ENCODE data around the gene KANK2. TPM values are rescaled to one million over a fixed set of nuclear protein-coding genes. Genes with fewer than 3 reads are reported as not detected.

The KANK2 gene
- total RNA-seq, 2 donors from 2014 or later: 647 to 689 TPM

DNA sequence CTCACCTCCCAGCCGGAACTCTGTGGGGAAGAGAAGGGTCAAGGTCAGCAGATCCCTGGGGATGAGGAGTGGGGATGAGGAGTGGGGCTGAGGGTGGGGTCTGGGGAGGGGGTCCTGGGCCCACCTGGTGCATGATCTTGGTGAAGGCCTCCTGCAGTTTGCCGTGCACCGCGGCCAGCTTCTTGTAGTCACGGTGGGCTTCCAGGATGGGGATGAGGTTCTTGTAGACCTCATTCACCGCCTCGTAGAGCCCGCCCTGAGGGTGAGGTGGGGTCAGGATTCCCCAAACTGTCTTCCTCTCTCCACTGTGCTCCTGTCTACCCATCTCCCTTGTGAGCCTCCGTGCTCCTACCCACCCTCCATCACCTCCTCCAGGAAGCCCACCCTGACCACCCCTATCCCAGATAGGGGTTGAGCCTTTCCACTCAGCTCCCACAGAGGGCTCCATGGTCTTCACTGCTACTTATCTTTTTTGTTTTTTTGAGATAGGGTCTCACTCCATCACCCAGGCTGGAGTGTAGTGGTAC lies 6.8 kb upstream of the KANK2 start:
- Histone ChIP-seq H3K4me3 (peak overlapping the region; percentile 45), H3K36me3 (no peaks in the 10 kb centered on the region), H3K27me3 (replicated peaks; ENCODE audit: insufficient read depth) (no peaks in the 10 kb centered on the region), H3K9me3 (no peaks in the 10 kb centered on the region), H3K27ac (peak overlapping the region; percentile 97 to 99), H3K4me1 (ENCODE audit: control insufficient read depth in 1 of 2, low read depth in 2 of 2) (peaks cover 18 to 34% of the 10 kb centered on the region in 2 donors)
- TF ChIP-seq, protein P1, sequence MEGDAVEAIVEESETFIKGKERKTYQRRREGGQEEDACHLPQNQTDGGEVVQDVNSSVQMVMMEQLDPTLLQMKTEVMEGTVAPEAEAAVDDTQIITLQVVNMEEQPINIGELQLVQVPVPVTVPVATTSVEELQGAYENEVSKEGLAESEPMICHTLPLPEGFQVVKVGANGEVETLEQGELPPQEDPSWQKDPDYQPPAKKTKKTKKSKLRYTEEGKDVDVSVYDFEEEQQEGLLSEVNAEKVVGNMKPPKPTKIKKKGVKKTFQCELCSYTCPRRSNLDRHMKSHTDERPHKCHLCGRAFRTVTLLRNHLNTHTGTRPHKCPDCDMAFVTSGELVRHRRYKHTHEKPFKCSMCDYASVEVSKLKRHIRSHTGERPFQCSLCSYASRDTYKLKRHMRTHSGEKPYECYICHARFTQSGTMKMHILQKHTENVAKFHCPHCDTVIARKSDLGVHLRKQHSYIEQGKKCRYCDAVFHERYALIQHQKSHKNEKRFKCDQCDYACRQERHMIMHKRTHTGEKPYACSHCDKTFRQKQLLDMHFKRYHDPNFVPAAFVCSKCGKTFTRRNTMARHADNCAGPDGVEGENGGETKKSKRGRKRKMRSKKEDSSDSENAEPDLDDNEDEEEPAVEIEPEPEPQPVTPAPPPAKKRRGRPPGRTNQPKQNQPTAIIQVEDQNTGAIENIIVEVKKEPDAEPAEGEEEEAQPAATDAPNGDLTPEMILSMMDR (IDR thresholded peaks at IDR 0.05): peak; percentile 26
- ATAC-seq (ENCODE audit: insufficient number of reproducible peaks, low FRiP score, low read depth) (no peak), DNase-seq (ENCODE audit: low spot score) (no peak)

DNA sequence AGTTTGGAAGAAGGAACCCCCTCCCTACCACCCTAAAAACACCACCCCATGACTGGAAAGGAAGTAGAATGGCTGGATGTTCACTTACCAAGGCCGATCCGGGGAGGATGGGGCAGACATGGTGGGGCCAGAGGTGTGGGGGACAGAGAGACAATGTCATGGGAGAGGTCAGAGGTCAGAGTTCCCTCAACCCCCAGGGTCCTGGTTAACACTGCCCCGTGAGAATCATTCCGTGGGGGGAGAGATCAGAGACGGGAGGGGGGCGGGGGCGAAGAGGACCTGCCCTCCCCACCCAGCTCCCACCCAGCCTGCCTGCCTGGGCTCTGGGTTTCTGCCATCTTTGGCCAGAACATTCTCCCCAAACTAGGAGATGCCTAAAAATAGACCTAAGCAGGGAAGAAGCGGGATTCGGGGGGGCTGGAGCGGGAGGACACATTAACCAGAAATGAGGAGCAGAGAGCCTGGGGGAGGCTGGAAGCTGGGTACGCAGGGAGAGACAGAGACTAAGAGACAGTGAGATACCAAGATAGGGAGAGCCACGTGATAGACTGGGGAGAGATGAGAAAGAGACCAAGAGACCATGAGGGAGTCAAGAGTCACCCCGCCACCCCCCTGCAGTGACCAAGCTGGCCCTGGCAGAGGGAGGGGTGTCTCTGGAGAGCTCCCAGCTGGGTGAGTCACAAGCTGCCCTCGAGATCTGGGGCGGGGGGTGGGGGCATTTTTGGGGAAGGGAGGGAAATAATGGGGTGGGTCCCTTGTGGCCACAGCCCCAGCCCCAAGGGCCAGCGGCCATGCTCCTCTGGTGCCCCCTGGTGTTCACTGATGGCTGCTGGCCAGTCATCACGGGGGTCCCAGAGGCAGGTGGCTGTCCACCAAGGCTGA lies 6.1 kb upstream of the KANK2 start:
- no peaks in the 10 kb centered on the region for H3K27me3 ChIP-seq (replicated peaks; ENCODE audit: insufficient read depth)
- peak; percentile 80 for ATAC-seq (ENCODE audit: insufficient number of reproducible peaks, low FRiP score, low read depth)

DNA sequence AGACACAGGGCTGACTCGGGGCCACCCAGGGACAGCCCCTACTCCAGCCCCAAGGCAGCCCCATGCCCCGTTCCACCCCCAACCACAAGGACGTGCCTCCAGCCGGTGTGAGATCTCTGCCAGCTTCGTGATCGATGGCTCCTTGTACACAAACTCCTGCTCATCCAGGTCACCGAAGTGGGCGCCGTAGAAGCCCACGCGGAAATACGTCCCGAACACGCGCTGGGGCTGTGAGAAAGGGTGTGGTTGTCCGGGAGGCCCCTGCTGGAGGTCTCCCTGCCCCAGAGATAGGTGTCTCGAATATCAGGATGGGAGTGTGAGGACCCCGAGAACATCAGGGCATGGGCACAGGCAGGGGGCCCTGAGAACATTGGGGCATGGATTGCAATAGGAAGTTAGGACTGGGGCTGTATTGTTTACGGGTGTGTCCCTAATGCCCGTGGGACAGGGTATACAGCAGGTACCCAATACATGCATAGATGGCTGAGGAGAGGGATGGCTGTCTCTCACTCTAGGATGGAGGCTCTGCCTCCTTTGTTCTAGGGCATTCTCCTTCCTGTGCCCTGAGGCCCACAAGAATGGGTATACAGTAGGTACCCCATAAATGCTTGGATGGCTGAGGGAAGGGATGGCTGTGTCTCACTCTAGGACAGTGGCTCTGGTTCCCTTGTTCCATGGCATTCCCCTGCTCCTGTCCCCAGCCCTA lies 5.3 kb upstream of the KANK2 start:
- ATAC-seq (ENCODE audit: insufficient number of reproducible peaks, low FRiP score, low read depth) (no peak), DNase-seq (ENCODE audit: low spot score) (no peak)
- H3K4me3 ChIP-seq: peak overlapping the region; percentile 45
- TF ChIP-seq, protein P1 (IDR thresholded peaks at IDR 0.05): no peak
- H3K4me1 ChIP-seq (ENCODE audit: control insufficient read depth in 1 of 2, low read depth in 2 of 2): peaks cover 28 to 48% of the 10 kb centered on the region in 2 donors
- no peaks in the 10 kb centered on the region for H3K27me3 ChIP-seq (replicated peaks; ENCODE audit: insufficient read depth)
- H3K36me3 ChIP-seq: no peaks in the 10 kb centered on the region
- H3K27ac ChIP-seq: peak overlapping the region; percentile 97 to 99
- H3K9me3 ChIP-seq: no peaks in the 10 kb centered on the region

More for the DNA sequence above, 6.1 kb upstream of the KANK2 start:
- Histone ChIP-seq H3K27ac (peak overlapping the region; percentile 97 to 99), H3K36me3 (no peaks in the 10 kb centered on the region), H3K4me3 (peak overlapping the region; percentile 45), H3K9me3 (no peaks in the 10 kb centered on the region), H3K4me1 (ENCODE audit: control insufficient read depth in 1 of 2, low read depth in 2 of 2) (peaks cover 22 to 41% of the 10 kb centered on the region in 2 donors)
- TF ChIP-seq, protein P1 (IDR thresholded peaks at IDR 0.05): peak; percentile 93
- peak; percentile 80 for DNase-seq (ENCODE audit: low spot score)

DNA sequence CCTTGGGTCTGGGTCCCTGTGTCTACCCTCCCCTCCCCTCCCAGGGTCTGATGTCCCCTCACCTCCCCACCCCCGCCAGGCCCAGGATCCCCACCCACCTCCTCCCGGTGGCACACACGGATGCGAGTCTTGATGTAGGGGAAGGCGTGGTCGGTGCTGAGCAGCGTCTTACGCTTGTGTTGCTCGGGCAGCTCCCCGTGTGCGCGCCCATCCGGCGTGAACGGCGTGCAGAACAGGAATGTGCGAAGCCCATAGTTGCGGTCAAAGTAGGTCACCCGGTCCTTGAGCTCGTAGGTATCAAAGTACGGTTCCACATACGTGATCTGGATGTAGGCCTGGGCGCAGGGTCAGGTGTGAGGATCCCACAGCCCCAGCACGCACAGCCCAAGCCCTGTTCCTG lies 4.4 kb upstream of the KANK2 start:
- Histone ChIP-seq H3K27ac (peak overlapping the region; percentile 97 to 99), H3K4me3 (no peak overlapping the region), H3K4me1 (ENCODE audit: control insufficient read depth in 1 of 2, low read depth in 2 of 2) (peaks cover 28 to 48% of the 10 kb centered on the region in 2 donors)

More for the DNA sequence above, 4.4 kb upstream of the KANK2 start:
- ATAC-seq (ENCODE audit: insufficient number of reproducible peaks, low FRiP score, low read depth) (no peak), DNase-seq (ENCODE audit: low spot score) (no peak)
- TF ChIP-seq, protein P1 (IDR thresholded peaks at IDR 0.05): no peak
- H3K27me3 ChIP-seq (replicated peaks; ENCODE audit: insufficient read depth): no peaks in the 10 kb centered on the region
- no peaks in the 10 kb centered on the region for H3K36me3 ChIP-seq
- H3K9me3 ChIP-seq: no peaks in the 10 kb centered on the region

Data from thoracic aorta (tissue), 2 donors.